HS-5 (cell line): ENCODE results near the gene SND1.
"Not testable (repeated sequence)": the region's sequence is repeated elsewhere in the genome, so short reads cannot be mapped to it uniquely, and the experiment has no call there.

Source experiments
- DNase-seq: peaks from one replicate; pipeline ENCODE4 v3.0.0-alpha.2; 2012; ENCODE audit warnings: low read depth

Gene SND1

DNA sequence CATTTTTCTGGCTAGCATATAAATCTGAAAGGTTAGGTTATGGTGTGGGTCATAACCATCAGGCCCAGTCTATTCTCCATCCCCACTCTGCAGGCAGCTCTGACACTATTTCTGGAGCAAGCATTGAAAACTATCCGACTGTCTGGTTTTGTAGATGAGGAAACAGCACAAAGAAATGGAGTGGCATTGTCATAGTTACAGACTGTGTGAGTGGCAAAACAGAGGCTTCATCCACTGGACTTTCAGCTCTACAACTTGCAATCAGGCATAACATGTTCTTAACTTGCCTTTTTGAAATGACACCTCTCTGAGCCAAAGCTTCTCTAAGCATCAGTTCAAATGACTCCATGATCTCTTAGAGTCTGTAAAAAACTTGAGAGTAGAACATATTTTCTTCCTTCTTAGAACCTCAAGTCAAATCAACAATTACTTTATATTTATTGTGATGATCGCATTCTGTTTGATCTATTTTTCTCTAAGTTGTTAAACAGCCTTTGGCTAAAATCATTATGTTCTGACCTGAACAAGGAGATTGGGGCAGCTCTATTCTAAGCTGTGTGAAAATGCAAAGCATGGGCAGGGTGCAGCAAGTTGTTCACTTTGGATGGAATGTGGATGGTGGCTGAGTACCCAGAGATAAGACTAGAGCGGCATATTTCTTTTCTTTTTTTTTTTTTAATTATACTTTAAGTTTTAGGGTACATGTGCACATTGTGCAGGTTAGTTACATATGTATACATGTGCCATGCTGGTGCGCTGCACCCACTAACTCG is 310.8 kb downstream of the SND1 start:
- DNase-seq = no peak

DNA sequence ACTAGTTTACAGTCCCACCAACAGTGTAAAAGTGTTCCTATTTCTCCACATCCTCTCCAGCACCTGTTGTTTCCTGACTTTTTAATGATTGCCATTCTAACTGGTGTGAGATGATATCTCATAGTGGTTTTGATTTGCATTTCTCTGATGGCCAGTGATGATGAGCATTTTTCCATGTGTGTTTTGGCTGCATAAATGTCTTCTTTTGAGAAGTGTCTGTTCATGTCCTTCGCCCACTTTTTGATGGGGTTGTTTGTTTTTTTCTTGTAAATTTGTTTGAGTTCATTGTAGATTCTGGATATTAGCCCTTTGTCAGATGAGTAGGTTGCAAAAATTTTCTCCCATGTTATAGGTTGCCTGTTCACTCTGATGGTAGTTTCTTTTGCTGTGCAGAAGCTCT is 311.9 kb downstream of the SND1 start:
- DNase-seq = not testable (repeated sequence)

DNA sequence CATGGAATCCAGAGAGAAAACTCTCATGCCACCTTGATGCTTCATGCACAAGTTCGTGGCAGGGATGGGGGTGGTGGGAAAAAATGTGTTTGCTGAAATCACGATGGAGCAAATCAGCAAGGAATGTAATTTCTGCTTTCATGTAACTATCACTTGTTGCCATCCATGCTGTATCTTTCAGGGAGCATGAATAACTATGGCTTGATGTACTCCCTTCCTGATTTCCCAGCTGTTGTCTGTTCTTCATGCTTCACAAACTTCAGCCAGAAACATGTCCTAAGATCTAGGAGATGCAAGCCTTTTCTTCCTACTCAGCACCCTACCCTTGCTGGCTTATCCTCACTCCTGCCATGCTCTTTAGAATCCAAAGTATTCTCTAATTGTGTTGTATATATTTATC is 315.3 kb downstream of the SND1 start:
- no peak for DNase-seq

DNA sequence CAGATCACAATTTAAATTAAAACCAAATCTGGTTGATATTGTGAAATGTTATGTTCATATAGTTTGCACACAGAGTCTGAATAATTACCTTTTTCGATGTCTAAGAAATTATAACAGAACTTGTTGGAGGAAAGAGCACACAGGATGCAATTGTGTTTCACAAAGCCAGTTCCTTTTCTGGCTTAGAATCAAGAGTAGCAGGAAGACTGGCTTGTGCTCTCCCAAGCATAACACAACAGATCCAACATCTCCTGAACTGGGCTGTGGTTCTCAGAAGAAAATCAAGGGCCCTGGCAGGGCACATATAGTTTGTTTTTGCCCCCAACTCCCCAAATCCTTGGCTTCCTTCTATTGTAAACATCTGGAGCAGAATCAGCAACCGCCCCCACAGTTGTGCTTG is 316.6 kb downstream of the SND1 start:
- DNase-seq = no peak

DNA sequence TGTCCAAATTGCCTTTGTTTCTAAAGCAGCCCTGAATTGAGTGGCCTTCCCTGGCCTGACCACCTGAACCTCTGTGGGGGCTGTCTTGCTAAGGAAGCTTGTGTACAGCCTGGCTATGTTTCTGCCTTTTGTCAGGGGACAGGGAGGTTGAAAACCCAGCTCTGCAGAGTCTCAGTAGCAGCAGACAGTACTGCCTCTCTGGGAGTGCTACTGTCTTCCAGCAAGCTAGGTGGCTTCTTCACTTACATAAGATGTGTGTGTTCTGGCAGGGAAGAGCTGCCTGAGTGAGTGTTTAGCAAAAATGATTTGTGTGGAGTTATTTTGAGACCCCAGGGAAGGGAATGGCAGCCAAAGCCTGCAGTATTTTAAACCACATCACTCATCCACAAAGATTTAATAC is 321.8 kb downstream of the SND1 start:
- DNase-seq = no peak

DNA sequence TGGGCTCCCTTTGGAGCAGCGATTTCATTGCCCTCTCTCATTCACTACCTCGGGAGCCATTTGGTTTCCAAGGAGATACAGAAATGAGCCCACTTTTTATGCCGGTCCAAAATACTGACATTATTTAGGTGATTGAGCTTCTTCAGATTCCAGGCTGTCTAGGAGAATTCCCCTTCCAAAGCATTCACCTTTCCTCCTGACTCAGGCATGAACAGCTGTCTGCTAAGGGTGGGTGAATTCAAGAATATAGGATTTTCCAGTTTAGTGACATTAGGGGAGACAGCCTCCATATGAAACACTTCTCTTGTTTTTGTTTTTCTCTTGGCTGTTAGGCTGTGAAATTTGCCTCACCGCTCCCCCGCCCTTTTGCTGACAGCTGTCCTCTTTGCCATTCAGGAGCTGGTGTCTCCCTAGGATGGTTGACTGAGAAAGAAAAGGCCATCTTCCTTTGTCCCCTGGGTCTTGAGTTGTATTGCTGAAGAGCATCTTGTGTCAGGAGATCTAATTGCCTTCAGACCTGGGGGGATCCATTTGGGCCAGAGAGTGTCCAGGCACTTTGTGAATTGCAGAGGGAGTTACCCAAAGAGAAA is 322.5 kb downstream of the SND1 start:
- no peak for DNase-seq

DNA sequence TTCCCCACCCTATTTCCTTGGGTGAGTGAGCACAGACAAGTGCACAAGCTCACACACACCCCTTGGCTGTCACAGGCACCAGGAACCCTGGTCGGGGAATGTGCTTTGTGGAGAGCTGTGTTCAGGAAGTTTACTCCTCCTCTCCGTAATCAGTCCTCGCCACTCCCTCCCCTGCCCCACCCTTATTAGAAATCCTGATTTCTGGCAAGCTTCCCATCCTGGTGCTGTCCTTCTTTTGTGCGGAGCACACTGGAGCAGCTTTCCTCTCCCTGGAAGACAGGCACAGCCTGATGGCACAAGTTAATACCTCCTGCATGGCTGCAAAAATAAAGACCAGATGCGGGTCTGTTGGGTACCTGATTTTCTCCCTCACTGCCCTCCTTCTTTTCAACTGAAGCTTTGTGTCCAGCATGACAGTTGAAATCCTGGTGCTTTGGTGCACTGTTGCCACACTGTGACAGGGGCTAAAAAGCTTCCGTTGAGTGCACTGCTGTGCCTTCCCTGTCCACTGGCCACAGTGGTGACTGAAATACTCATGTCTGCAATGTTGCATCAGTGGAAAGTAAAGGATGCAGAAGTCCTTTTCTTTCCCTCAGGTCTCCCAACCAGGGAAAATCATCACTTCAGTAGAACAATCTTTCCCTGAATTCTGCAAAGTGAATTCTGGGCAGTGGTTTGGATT is 324.2 kb downstream of the SND1 start:
- no peak for DNase-seq

DNA sequence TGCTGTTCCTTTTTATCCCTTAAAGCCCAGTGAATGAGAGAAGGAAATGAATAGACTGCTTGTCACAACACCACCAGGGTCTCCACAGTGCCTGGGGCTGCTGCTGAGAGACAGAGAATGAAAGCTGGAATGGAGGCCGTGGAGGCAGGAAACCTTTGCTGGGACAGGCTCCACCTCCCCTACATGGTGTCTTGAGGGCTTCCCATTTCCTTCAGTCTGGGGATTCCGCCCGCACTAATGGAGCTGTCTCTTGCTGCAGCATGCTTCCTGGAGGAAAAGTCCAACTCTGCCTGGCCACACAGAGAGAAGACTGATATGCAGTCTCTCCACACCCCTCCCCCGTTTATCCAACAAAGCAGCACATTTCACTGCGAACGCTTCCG is 324.7 kb downstream of the SND1 start:
- DNase-seq = no peak

DNA sequence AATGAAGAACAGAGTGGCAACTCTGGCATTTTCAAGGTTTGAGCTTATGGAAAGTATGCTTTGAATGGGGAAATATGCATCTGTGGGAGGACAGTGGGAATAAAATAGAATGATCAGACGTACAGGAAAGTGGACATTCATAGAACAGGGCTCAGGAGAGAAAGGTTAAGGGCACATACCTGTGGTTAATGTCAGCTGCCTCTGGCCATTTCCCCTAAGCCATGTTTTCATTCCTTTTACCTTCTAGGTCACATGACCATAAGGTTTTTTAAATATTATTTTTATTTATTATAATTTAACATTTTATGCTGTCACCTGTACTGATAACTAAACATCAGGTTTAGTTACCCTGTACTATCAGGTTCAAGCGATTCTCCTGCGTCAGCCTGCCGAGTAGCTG is 326.4 kb downstream of the SND1 start:
- DNase-seq = no peak

DNA sequence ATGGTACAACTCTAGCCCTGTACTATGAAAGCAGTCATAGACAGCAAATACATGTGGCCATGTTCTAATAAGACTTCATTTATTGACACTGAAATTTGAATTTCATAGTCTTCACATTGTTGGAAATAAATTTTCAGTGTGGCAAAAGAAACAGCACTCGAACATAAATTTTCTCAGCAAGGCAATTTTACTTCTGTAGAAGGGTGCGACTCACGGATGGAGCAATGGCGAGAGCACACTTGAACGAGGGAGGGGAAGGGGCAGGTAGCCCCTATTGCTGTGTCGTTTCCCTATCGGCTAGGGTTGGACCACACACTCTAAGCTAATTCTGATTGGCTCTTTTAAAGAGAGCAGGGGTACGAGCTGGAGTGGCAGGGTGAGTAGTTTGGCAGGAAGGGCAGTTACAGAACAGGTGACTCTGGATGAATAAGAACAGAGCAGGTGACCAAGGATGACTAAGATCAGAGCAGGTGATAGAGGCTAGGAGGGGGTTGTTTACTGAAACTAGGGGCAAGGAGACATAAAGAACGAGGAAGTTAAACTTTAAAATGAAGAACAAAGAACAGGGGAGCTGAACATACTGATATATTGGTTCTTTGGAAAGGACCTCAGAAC is 327.2 kb downstream of the SND1 start:
- no peak for DNase-seq

DNA sequence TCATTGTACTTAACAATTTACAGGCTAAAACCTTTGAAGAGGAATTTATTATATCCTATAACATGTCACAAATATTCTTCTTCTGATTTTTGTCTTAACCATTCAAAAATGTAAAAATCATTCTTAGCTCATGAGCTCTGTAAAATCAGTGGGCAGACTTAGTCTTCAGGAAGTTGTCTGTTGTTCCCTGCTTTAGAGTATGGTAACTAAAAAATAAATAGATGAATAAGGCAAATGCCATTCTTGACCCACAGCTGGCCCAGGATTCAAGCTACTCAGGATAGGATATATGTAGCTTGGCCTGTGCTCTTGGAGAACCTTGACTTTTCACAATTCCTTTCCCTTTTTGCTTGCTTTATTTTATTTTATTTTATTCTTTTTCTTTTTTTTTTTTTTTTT is 327.7 kb downstream of the SND1 start:
- DNase-seq = no peak

DNA sequence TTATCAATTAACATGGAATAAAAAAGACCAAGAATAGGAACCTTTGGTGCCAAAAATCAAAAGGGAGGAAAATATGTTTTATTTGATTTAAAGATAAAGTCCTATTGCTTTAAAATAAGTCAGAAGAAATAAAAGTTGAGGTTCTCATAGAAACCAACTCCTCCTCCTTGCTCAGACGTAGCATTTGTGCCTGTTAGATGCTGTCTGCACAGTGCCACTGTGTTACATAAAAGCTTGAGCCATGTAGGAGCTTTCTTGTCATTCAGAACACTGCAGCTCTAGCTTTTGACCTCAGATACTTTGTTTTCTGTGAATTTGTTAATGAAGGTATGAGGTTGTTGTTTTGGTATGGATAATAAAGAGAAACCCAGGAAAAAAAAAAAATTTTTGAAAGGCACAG is 328.9 kb downstream of the SND1 start:
- DNase-seq = no peak

DNA sequence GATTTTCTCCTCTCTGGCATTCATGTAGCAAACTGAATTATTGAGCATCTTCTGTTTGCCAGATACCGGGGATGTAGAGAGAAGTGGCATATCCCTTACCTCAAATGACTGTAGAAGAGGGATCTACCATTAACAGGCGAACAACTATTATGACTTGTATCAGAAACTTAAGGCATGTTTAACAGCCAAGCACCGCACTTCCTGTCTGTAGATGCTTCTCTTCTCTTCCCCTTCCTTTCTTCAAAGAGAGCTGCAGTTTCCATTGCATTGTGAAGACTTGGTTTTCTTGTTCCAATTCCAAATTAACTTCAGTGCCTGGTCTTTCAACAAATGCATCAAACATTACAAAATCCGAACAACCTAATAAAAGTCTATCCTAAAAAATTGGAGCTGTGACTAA is 330.0 kb downstream of the SND1 start:
- no peak for DNase-seq

DNA sequence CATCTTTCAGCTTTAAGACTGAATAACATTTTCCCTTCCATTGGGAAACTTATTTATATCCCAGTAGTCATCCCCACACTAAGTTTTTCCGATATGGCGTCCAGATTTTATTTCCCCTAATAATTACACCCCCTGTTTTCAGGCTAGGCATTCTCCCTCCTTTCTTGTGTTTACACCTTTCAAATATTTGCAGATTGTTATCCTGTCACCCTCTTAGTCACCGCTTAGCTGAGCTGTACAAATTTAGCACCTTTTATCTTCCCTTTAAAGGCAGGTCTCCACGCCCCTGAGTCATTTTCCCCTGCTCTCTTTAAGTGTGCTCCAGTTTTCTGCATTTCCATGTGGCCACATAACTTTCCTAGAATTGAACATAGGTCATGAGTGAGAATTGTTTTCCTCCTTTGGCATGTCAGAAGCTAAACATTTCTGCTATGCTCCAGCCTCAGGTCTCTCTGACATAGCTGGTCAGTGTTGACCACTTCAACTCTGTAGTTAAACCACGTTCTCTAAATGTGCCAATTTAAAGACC is 331.9 kb downstream of the SND1 start:
- DNase-seq = no peak

DNA sequence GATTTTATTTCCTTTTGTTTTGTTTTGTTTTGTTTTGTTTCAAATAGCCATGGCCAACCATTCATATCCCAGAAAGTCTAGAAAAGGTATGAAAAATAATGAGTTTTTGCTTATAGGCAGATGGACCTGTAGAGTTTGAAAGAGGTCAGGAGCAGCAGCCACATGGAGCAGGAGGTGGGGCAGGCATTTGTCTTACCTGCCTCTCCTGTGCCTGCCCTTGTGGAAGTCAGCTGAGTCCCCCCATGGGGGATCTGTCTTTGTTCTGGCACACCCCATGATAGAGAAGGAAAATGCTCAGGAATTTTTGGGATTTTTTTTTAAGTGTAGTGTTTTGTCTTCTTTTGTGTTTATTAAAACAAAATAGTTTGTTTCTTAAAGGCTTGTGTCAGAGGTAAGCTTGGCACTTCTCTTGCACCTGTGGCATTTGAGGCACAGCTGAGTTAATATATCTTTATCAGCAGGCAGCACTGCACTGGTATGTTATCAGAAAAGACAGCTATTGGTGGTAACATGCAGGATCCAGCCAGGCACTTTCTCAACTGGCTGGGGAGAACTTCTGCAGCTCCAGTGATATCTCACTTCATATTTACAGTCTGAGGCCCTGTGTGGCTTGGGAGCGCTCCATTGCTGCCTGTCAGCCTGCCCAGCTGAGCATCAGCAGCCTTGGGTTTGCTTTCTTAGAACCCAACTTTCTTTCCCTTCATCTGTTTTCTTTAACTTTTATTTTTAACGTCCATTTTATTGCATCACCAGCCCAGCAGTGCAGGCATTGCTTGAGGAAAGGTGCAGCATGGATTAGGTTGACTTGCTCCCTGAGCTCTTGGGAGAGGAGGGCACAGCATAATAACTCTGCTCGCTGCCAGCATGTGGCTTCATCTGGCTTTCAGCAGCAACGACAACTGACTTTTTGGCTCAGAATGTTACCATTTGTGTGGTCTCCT is 334.9 kb downstream of the SND1 start:
- DNase-seq = no peak

DNA sequence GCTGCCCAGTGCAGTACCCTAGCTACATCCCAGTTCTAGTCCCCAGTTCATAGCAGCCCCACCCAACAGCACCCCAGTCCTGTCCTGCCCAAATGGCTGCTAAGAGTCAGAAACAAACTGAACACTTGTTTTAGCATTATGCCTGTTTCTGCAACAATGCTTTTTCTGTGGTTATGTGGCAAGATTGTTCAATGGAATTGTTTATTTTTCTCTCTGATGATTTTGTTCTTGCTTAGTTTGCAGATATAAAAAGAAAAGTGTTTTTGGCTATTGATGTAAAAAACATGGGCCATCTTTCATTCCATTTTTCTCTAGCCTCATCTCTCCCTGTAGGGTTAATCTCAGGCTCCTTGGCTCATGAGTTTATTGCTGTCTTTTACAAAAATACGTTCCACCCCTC is 336.8 kb downstream of the SND1 start:
- no peak for DNase-seq

DNA sequence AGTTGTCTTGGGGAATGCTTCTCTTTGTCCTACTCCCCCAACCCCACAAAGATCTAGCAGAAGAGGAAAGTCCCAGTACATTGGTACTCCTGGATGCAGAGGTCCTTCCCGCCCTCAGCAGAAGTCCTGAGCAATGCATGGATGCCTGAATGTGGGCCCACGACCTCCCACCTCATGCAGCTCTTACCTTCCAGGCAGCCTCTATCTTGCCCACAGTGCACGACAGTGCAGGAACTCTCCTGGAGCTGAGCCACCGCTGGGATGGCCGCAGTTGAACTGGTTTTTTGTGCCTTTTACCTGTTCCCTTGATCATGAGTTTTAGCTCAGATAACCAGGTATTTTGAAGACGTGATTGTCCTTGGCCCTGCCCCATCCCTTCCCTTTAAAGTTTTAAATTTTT is 341.3 kb downstream of the SND1 start:
- DNase-seq = no peak

DNA sequence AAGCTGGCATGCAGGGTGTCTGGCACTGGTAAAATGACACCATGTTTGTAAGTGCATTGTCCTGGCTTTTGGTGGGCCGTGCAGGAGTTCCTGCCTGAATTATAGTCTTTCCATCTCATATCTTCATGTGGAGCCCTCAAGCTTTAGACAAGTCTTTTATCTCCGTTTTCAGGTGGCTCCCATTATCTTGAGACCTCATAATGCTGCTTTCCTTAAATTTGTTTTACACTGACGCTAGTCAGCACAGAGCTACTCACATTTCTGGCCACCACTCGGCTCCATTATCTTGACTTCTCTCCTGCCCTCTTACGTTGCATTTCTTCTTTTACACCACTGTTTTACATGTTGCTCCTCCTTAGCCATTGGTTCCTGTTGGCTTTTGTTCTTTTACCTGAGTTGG is 342.0 kb downstream of the SND1 start:
- no peak for DNase-seq

DNA sequence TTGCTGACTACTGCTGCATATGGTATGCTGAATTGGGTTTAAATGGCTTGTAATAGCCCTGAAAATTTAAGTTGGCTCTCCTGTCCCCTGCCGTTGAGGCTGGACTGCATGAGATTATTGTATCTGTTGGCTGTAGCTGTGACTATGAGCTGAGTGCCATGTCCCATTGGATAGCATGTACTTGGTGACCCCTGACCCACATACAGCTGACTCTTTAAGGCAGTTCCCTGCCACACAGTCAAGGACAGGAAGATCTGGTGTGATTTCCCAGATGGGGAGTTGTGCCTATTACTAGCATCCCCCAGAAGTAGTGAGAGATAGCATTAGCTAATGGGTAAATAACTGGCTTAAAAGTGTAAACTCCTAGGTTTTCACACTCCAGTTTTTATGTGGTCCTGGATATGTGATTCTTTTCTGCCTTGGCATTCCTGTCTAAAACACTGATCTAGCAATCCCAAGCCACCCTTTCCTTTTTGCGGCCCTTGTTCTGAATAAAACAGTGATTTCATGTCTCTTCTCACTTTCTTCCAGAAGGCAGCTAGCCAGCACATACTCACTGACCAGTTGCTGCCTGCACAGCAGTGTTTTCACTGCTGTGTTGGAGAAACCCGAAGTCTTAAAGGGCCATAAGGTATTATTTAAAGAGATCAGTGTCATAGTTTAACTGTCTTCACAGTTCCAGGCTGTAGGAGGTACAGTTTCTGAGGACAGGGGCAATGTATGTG is 343.3 kb downstream of the SND1 start:
- DNase-seq = no peak

DNA sequence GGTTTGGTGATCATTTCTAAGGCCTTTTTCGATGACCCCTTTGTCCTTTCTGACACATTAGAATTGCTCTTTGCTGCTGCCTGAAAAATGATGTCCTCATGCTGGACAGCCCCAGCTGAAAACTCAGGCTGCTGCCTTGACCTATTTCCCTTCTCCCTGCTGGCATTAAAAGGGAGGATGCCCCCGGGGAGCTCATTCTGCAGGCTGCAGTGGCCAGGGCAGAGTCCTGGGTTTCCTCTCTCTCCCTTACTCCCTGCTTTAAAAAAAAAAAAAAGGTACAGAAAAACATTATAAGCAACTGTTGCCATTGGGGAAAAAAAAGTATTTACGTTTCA is 343.9 kb downstream of the SND1 start:
- DNase-seq = no peak
